K562 (cell line): ENCODE data around the gene DIP2C. TPM values are rescaled to one million over a fixed set of nuclear protein-coding genes. Genes with fewer than 3 reads are reported as not detected.

Experiments
- ATAC-seq: fragments of 200-7000 bp; cut with Tn5 transposase; 3 replicates; pipeline ENCODE4 v1.9.1; 2020; ENCODE audit warnings: moderate library complexity
- BruUV-seq: library from RNA; stranded (reverse); fragments of 400-500 nt; replicated peaks from 2 replicates; lab custom pipeline; 2021; lab: Mats Ljungman, UMichigan
- CTCF ChIA-PET: fragments of 300-600 bp; formaldehyde crosslinking; extraction: SDS; loops from one replicate; lab custom pipeline; 2021; ENCODE audit warnings: low intra/inter-chr PET ratio; lab: Yijun Ruan, JAX
- POLR2A ChIA-PET: fragments of 300-600, 350-650 bp; sonication (Branson Sonifier 250); formaldehyde crosslinking; extraction: SDS; loops from one replicate; lab custom pipeline; 2021; ENCODE audit warnings: antibody characterized with exemption, inconsistent platforms; lab: Yijun Ruan, JAX
- DNase-seq, 4 experiments: peaks; one replicate each; pipeline versions ENCODE4 v3.0.0 to v3.0.0-alpha.2; 2011 to 2018; ENCODE audit warnings: low spot score in 3 of 4, mixed read lengths in 3 of 4; ENCODE audit errors: extremely low read depth in 1 of 4
- FAIRE-seq: peaks from 2 replicates; lab custom pipeline; 2011; peaks lifted over from hg19 to GRCh38; lab: Jason Lieb, UNC
- H2AFZ ChIP-seq: 2 replicates; pipeline ENCODE4 v1.6.0; 2011; ENCODE audit warnings: low read depth, low read length, control low read depth, inconsistent platforms
- H3K27ac ChIP-seq: fragments of 200-600 bp; 3 replicates; pipeline ENCODE4 v1.8.0; 2011; ENCODE audit warnings: low read depth, mild to moderate bottlenecking, control low read depth, inconsistent platforms, low read length, moderate library complexity, mixed read lengths; ENCODE audit errors: extremely low read depth
- H3K27me3 ChIP-seq, 2 experiments: fragments of 300-600 bp in 1 of 2; 2 replicates in 1 of 2; 3 replicates in 1 of 2; pipeline versions ENCODE4 v1.6.0 to v1.8.0; 2011; ENCODE audit warnings: inconsistent platforms in 2 of 2, low read length in 2 of 2, mild to moderate bottlenecking in 1 of 2, mixed read lengths in 1 of 2, moderate library complexity in 1 of 2; ENCODE audit not compliant: control insufficient read depth in 2 of 2, insufficient read depth in 2 of 2
- H3K36me3 ChIP-seq: fragments of 300-600 bp; 3 replicates; pipeline ENCODE4 v1.8.0; 2011; ENCODE audit warnings: mild to moderate bottlenecking, low read length, inconsistent platforms; ENCODE audit not compliant: control insufficient read depth, insufficient read depth
- H3K4me1 ChIP-seq, 2 experiments: fragments of 200-600 bp in 1 of 2; replicated peaks in 1 of 2; 2 replicates in 1 of 2; 3 replicates in 1 of 2; pipeline versions ENCODE4 v1.5.1 to v1.8.0; 2011; ENCODE audit warnings: inconsistent platforms in 2 of 2, low read length in 2 of 2, mild to moderate bottlenecking in 1 of 2, mixed read lengths in 1 of 2, moderate library complexity in 1 of 2; ENCODE audit not compliant: control insufficient read depth in 2 of 2, insufficient read depth in 2 of 2
- H3K4me2 ChIP-seq: 2 replicates; pipeline ENCODE4 v1.6.1; 2011; ENCODE audit warnings: low read length, control low read depth, inconsistent platforms, mixed read lengths; ENCODE audit not compliant: insufficient read depth
- H3K4me3 ChIP-seq: fragments of 200-600 bp; sonication (generic), shearing (Covaris generic); 2 replicates; pipeline ENCODE4 v1.5.1; 2016; ENCODE audit warnings: control low read depth, inconsistent platforms
- H3K79me2 ChIP-seq: fragments of 200-600 bp; 3 replicates; pipeline ENCODE4 v1.8.0; 2011; ENCODE audit warnings: low read length, inconsistent platforms; ENCODE audit not compliant: control insufficient read depth, insufficient read depth
- H3K9ac ChIP-seq, 2 experiments: 2 replicates each; pipeline versions ENCODE4 v1.6.0 to v1.6.1; 2011; ENCODE audit warnings: low read depth in 2 of 2, low read length in 2 of 2, control low read depth in 1 of 2, inconsistent platforms in 1 of 2, mild to moderate bottlenecking in 1 of 2, mixed read lengths in 1 of 2; ENCODE audit not compliant: insufficient read depth in 1 of 2
- H3K9me1 ChIP-seq: one replicate; pipeline ENCODE4 v1.6.0; 2011; ENCODE audit warnings: inconsistent platforms, mild to moderate bottlenecking, low read length, moderate library complexity; ENCODE audit not compliant: control insufficient read depth, insufficient read depth
- H3K9me3 ChIP-seq: replicated peaks from 2 replicates; pipeline ENCODE4 v1.5.1; 2011; ENCODE audit warnings: low read depth, low read length, inconsistent platforms; ENCODE audit not compliant: control insufficient read depth, insufficient read depth
- H4K20me1 ChIP-seq: replicated peaks from 2 replicates; pipeline ENCODE4 v1.6.1; 2011; ENCODE audit warnings: low read length, inconsistent platforms, mixed read lengths; ENCODE audit not compliant: control insufficient read depth, insufficient read depth
- E2F6 ChIP-seq, 2 experiments: IDR thresholded peaks; 2 replicates each; pipeline ENCODE4 v1.6.1; 2011; ENCODE audit warnings: borderline replicate concordance in 1 of 2, control low read depth in 1 of 2, low read depth in 1 of 2, low read length in 1 of 2, mild to moderate bottlenecking in 1 of 2, mixed read lengths in 1 of 2, moderate library complexity in 1 of 2; ENCODE audit not compliant: insufficient read depth in 1 of 2, insufficient read length in 1 of 2, poor library complexity in 1 of 2, severe bottlenecking in 1 of 2; ENCODE audit errors: extremely low read depth in 1 of 2
- HNRNPK ChIP-seq: fragments of 200-400 bp; formaldehyde crosslinking; IDR thresholded peaks from one replicate; pipeline ENCODE4 v1.6.1; 2018; ENCODE audit warnings: mild to moderate bottlenecking, low read depth, low read length; ENCODE audit not compliant: poor library complexity, severe bottlenecking
- NFIX ChIP-seq: fragments of 250-450 bp; sonication (Bioruptor Pico); IDR thresholded peaks from 2 replicates; pipeline ENCODE4 v1.4.0; 2020; ENCODE audit warnings: low read depth, mild to moderate bottlenecking, moderate library complexity
- NRF1 ChIP-seq, 2 experiments: fragments of 450-650 bp; IDR thresholded peaks in 1 of 2; conservative IDR thresholded peaks in 1 of 2; 2 replicates each; pipeline ENCODE4 v1.6.1; 2014; ENCODE audit warnings: mild to moderate bottlenecking in 2 of 2
- ZBTB33 ChIP-seq: sonication (generic); formaldehyde crosslinking; IDR thresholded peaks from 2 replicates; pipeline ENCODE4 v1.8.1; 2023; ENCODE audit warnings: mild to moderate bottlenecking, missing genetic modification reagents
- WGBS: fragments of 100-300 bp; shearing (Covaris generic); methylation state at CpG from one replicate; pipeline ENCODE4 v1.1.6; 2016; ENCODE audit warnings: low coverage, mixed read lengths; ENCODE audit not compliant: insufficient coverage; ENCODE audit errors: missing lambda C conversion rate; 5-methylcytosine and 5-hydroxymethylcytosine counted together
- in situ Hi-C: fragments of 300-500 bp; cut with MboI; formaldehyde crosslinking; loops from 4 replicates; pipeline ENCODE4 v1.15.0; 2018; ENCODE audit warnings: inconsistent platforms, mixed read lengths
- intact Hi-C: fragments of 100-400 bp; cut with micrococcal nuclease; formaldehyde crosslinking; loops from 2 replicates; pipeline ENCODE4 v1.14.2; 2022
- polyA plus RNA-seq, 8 experiments: library from polyadenylated mRNA; depleted of rRNA in 4 of 8; stranded (reverse) in 5 of 8; unstranded in 3 of 8; fragments of >200 nt; fragmentation: Nextera tagmentation in 2 of 8; fragmentation: Illumina TruSeq in 1 of 8; extraction: Ambion mirVana in 2 of 8; extraction: Trizol in 1 of 8; gene quantifications; 2 replicates each; pipeline versions ENCODE4 v1.2.1 to v1.2.3, GENCODE V29; 2011 to 2014; ENCODE audit warnings: inconsistent platforms in 1 of 8, missing spikeins in 1 of 8
- total RNA-seq, 7 experiments: library from RNA; depleted of rRNA in 6 of 7; stranded (reverse); fragments of >200 nt in 6 of 7; fragmentation: Illumina TruSeq in 2 of 7; extraction: Trizol in 2 of 7; gene quantifications; 2 replicates each; pipeline versions ENCODE4 v1.2.1 to v1.2.3, GENCODE V29; 2011 to 2021; ENCODE audit warnings: low replicate concordance in 1 of 7

The DIP2C gene
- total and polyA plus RNA-seq, 9 of the 15 experiments (the other 6 are each of a cell fraction or from before 2014, with no cell fraction given): 0.01 TPM; not detected in 8

- TF ChIP-seq E2F6 (IDR thresholded peaks at IDR 0.05; ENCODE audit: borderline replicate concordance in 1 of 2, extremely low read depth in 1 of 2, insufficient read depth in 1 of 2, insufficient read length in 1 of 2, low read depth in 1 of 2, low read length in 1 of 2, poor library complexity in 1 of 2, severe bottlenecking in 1 of 2) (no peak), ZBTB33 (no peak), HNRNPK (no peak), NFIX (no peak)
These were observed 351.1 kb downstream of the DIP2C start (continued) for GRCh38 chr10:338171-339037.

- POLR2A ChIA-PET: interaction anchor here (0.6 kb wide), 1 partner anchor 78 kb away, joined by 3 read pairs; no protein-coding TSS in a partner anchor
- DNase-seq (no peak), ATAC-seq (no peak), FAIRE-seq (no peak)
- intact Hi-C loops (no loop called here), in situ Hi-C loops (no loop called here)
- H3K27ac ChIP-seq: no peak overlapping the region
- no peak overlapping the region for H3K4me2 ChIP-seq
- H3K36me3 ChIP-seq: no peaks in the 10 kb centered on the region
- no peaks in the 10 kb centered on the region for H3K9me1 ChIP-seq
- H3K27me3 ChIP-seq: peaks cover 7 to 18% of the 10 kb centered on the region in 2 experiments; a peak in 4 of 5 replicates
- H3K79me2 ChIP-seq: no peaks in the 10 kb centered on the region
- CTCF ChIA-PET: no interaction called here
- no TSS peak for BruUV-seq
- no peaks in the 10 kb centered on the region for H3K9me3 ChIP-seq
- H3K4me3 ChIP-seq: no peak overlapping the region
- WGBS: 0% methylated on average over 6 of the region's 6 CpGs
- no peaks in the 10 kb centered on the region; a peak in 1 of 5 replicates for H3K4me1 ChIP-seq
- no peak overlapping the region for H2AFZ ChIP-seq
- peaks cover 1% of the 10 kb centered on the region; the same call in 1 of the 2 replicates for H4K20me1 ChIP-seq
- TF ChIP-seq NRF1 (conservative IDR thresholded peaks at IDR 0.05 in 1 of 2, IDR thresholded peaks at IDR 0.05 in 1 of 2): no peak
- H3K9ac ChIP-seq: no peak overlapping the region
These were observed 353.2 kb downstream of the DIP2C start for GRCh38 chr10:336247-336646.
